Measurements from ENCODE around the gene SHANK2. TPM values are rescaled to one million over a fixed set of nuclear protein-coding genes. Genes with fewer than 3 reads are reported as not detected.

The SHANK2 gene
- total RNA-seq, result 0.32 TPM
- long read RNA-seq, result 0 reads

DNA sequence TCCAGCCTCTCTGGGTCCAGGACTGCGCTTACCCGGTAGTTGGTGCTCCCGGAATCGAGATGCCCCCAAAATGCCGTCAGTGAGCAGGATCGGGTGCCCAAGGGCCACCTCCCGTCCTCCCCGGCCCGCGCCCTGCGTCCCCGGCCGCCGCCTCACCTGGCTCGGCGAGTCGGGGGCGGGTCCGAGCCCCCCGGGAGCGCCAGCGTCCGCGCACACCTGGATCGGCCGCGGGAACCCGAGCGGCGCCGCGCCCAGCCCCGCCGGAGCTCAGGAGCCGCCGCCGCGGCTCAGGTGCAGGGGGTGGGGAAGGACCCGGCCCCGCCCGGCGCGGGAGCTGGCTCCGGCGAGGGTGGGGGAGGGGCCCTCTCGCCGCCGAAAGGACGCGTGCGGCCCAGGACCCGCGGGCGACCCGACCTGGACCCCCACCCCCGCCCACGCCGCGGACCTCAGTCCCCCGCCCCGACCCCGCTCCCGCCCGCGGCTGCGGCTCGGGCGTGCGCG is at the start of gene SHANK2:
Gene SHANK2, minus strand, starts transcription at position 309 of the 501 bp plus-strand sequence. CDS start 105,251 bp downstream, outside the sequence.
- intact Hi-C loops (cut with micrococcal nuclease), result no loop called here
- DNase-seq (no peak), ATAC-seq (no peak)

DNA sequence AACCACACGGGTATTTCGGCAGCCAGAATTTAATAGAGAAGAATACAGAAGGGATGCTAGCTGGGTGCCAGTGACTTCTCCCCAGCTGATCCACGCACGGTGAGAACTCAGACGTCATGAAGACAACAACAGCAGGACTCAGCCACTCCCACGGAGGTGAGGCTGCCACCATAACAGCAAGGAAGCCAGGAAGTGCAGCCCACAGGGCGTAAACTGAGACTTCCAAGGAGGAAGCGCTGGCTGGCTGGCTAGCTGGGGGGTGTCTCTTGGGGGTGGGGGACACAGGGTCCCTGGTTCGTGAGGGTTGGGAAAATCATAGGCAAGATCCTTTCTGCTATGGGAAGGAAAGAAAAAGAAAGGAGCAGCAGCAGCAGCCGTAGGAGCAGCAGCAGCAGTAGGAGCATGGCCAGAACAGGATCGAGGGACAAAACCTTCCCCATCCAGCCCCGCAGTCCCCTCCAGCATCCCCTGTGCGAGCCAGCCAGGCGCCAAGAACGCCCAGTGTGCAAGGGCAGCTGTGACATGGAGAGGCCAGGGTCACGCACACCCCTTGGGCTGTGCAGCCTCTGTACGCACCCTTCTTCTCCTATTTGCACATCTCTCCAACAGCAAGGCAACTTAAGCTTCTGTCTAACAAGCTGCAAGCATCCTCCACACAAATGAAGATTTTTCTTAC is 49.6 kb upstream of the SHANK2 start:
- DNase-seq (no peak), ATAC-seq (no peak)
- intact Hi-C loops (cut with micrococcal nuclease), result no loop called here

DNA sequence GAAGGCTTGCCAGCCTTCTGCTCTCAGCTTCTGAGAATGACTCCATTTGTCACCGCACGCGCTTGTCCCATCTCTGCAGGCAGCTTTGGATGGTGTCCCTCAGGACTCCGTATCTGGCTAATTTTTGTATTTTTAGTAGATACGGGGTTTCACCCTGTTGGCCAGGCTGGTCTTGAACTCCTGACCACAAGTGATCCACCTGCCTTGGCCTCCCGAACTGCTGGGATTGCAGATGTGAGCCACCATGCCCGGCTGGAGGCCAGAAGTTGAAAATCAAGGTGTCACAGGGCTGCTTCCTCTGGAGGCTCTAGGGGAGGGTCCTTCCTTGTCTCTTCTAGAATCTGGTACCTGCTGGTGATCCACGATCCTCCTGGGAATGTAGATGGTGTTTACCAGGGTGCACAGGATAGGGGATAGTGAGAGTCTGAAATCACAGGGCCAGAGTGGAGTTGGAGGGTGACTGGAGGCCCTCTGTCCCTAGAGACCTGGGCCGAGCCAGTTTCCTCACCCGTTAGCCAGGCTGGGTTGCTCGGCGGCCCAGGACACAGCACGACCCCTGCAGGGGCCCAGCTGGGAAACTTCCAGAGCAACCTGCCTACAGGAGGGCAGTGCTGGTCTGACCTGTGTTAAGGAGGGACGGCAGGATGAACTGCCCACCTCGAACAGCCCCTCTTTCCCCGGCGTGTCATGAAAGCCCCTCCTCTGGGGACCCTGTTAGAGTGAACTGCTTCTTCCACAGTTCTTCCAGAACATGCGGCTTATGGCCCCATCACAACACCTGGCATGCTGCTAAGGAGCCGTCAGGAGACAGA is 48.9 kb upstream of the SHANK2 start:
- DNase-seq, result no peak
- intact Hi-C loops (cut with micrococcal nuclease), result no loop called here
- no peak for ATAC-seq

DNA sequence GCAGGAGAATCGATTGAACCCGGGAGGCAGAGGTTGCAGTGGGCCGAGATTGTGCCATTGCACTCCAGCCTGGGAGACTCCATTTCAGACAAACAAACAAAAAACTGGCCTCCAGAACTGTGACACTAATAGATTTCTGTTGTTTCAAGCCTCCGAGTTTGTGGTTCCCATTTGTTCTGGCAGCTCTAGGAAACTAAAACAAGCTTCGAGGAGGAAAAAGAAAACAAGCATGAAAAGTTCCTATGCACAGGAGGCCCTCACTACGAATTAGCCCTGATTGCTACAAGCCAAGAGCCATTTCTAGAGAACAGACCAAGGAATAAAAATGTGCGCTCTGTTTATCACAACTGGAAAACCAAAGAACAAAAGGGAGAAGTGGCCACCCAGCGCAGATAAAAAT is 47.8 kb upstream of the SHANK2 start:
- ATAC-seq (no peak), DNase-seq (no peak)
- intact Hi-C loops (cut with micrococcal nuclease), result no loop called here

DNA sequence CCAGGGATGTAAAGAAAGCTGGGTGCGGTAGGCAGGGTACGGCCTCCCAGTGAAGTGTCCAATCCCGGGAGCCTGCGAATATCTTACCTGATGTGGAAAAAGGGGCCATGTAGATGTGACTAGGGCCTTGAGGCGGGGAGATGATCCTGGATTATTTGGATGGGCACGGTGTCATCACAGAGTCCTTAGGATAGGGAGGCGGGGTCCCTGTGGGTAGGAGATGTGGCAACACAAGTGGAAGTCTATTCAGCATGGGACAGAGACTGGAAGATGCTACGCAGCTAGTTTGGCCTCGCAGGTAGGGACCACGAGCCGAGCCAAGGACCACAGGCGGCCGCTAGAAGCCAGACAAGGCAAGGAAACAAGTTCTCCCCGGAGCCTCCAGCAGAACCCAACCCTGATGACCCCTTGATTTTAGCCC is 46.4 kb upstream of the SHANK2 start:
- DNase-seq, result no peak
- intact Hi-C loops (cut with micrococcal nuclease), result no loop called here
- ATAC-seq, result no peak

DNA sequence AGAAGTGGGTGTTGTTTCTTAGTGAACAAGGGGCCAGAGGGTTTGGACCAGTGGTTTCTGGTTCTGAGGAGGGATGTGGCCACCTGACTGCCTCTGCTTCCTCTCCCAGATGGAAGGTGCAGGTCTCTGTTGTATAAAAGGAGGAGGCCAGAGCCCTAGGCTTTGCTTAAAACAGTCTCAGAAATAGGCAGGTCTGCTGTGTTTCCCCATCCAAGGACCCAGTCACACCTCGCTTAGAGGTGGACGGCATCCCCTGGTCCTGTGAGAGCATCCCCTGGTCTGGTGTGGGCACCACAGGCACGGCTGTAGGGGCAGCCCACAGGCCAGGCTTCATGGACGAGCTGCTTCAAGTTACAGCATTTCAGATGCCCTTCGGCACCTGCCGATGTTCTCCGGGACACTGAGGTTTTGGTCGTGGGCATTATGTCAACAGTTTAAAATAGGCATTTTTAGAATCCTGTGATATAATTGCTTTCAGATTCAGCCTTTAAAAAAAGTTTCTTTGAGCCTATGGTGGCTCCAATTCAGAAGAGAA is 45.7 kb upstream of the SHANK2 start:
- no peak for ATAC-seq
- DNase-seq, result no peak
- intact Hi-C loops (cut with micrococcal nuclease), result no loop called here

DNA sequence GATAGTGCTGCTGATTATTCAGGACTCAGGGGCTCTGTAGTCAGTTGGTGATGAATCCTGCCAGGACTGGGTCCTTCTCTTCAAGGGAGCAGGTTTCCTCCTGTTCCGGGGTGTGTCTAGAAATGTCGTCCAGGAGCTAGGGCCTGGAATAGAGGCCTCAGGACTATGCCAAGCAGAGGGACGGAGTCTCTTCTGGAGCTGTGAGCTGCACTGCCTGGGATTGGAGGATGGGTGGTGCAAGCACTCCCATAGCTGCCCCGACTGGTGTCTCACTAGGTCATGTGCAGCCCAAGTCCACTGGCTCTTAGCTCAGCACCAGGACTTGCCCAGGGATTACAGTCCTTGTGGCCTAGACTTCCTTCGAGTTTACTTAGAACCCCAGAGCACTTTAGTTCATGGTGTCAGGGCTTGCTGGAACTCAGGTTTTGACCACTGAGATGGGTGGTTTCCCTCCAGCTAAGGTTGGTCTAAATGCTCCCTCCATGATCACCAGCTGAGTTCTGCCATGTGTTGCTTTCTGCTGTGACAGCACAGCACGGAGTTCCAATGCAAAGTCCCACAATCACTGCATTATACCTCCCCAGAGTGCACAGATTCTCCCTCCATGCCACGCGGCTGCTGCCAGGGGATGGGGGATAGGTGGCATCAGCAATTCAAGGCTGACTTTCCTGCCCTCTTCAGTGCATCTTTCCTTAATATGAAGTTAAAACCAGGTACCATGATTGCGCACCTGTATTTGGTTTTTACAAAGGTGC is 42.6 kb upstream of the SHANK2 start:
- intact Hi-C loops (cut with micrococcal nuclease), result no loop called here
- ATAC-seq (no peak), DNase-seq (no peak)

DNA sequence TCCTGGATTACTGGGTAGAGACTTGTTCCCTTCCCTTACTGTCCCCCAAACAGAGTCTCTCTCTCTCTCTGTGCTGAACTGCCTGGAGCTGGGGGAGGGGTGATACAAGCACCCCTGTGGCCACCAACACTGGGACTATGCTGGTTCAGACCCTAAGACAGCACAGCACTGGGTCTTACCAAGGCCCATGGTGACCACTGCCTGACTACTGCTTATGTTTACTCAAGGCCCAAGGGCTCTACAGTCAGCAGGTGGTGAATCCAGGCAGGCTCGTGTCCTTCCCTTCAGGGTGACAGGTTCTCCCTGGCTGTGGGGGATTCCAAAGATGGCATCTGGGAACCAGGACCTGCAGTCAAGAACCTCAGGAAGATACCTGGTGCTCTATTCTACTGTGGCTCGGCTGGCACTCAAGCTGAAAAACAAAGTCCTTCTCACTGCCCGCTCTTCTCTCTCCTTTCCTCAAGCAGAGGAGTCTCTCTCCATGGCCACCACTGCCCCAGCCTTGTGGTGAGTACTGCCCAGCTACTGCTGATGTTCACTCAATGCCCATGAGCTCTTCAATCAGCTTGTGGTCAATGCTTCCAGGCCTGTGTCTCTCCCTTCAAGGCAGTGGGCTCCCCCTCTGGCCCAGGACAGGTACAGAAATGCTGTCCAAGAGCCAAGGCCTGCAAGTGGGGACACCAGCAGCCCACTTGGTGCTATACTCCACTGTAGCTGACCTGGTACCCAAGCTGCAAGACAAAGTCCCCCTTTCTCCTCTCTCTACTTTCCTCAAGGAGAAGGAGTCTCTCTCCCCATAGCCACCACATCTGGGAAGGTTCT is 41.8 kb upstream of the SHANK2 start:
- no peak for DNase-seq
- no peak for ATAC-seq
- intact Hi-C loops (cut with micrococcal nuclease), result no loop called here

DNA sequence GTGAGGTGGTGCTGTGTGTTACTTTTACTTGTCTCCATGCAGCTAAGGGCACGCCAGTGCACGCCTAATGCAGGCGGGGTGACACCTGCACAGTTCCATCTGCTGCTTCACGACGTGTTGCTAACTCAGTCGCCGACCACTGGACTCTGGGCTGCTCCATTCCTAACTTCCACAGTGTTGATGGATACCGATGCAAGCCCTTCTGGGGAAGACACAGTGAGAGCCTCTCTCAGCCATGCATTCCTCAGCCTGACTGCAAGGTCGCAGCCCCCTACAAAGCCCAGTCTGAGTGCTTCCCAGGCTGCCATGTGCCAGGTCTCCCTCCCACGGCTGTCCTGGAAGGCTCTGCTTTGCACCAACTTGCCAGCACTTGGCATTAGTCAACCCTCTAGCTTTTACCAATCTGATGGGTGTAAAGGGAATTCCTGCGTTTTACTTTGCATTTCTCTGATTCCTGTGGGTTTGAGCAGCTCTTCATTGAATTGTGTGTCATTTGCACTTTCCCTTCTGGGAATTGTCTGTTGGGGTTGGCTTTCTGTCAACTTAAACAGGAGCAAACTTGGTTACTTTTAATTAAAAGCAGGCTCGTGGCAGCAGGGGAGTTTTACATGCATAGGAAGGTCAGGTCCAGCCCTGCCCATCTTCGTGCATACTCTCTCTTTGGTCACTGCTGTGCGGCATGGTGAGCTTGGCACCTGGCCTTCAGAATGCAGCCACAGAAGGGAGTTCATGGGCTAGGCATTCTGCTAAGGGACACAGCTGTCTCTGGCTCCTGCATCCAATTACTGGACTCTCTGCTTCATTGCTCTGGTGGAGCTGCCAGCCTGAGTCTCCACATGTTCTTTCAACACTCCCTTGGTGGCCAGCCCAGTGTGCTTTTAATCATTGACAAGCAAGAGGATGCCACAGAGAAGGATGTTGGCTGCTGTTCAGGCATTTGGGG is 34.6 kb upstream of the SHANK2 start:
- ATAC-seq (no peak), DNase-seq (no peak)
- intact Hi-C loops (cut with micrococcal nuclease), result no loop called here

DNA sequence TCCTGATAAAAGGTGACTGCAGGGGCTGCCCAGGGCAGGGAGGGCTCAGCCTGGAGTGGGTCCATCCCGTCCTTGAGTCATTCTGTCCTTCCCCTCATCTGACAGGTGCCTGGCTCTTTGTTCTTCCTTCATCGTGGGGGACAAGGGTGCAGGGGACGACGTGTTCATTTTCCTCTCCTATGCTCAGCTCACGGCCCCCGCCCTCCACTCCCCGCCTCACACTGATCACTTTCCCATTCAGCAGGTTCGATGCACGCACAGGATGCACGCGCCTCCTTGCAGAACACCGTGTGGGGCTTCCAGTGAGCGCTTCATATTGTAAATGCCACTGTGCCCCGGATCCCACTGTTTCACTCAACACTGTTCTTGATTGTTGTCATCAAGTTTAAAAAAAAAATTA is 32.7 kb upstream of the SHANK2 start:
- intact Hi-C loops (cut with micrococcal nuclease), result no loop called here
- ATAC-seq (no peak), DNase-seq (no peak)

DNA sequence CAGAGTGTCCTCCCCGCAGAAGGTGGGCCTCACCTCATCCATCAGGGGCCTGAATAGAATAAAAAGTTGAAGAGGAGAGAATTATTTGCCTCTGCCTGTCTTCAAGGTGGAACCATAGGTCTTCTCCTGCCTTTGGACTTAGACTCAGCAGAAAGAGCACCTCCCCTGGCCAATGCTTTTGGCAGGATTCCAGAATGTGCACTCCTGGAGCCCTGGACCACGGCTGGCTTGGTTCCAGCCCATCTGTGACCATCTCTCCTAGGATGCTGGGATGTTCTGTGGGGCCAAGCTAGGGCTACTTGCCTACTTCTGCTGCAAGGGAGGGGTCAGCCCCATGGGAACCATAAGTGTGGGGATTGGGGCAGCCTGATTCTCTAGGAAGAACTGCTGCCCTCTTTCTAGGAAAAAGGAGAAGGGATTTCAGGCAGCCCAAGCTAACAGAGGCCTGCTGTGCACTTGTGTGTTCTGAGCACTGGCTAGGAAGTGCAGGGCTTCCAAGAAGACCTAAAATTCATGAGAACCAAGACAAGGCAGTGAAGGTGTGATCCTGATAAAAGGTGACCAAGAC is 32.2 kb upstream of the SHANK2 start:
- intact Hi-C loops (cut with micrococcal nuclease), result no loop called here
- no peak for ATAC-seq
- DNase-seq, result no peak

DNA sequence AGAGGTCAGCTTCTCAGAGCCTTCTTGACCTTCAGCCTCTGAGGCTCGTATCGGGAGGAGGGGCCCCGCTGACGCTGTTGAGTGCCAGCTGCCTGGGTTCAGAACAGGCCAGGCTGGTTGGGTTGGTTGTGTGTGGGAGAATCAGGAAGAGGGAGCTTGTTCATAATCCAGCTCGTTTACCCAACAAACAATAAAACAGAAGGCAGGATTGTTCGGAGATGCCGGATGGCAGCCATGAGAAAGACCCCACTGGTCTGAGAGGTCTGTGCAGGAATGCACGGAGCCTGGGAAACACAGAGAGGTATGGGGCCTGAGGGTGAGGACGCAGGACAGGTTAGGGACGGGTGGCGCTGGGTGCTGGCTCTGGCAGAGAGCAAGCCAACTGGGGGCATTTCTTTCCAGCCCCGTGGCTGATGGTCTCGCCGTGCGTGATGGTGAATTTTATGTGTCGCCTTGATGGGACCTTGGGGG is 31.6 kb upstream of the SHANK2 start:
- intact Hi-C loops (cut with micrococcal nuclease), result no loop called here
- ATAC-seq (no peak), DNase-seq (no peak)

DNA sequence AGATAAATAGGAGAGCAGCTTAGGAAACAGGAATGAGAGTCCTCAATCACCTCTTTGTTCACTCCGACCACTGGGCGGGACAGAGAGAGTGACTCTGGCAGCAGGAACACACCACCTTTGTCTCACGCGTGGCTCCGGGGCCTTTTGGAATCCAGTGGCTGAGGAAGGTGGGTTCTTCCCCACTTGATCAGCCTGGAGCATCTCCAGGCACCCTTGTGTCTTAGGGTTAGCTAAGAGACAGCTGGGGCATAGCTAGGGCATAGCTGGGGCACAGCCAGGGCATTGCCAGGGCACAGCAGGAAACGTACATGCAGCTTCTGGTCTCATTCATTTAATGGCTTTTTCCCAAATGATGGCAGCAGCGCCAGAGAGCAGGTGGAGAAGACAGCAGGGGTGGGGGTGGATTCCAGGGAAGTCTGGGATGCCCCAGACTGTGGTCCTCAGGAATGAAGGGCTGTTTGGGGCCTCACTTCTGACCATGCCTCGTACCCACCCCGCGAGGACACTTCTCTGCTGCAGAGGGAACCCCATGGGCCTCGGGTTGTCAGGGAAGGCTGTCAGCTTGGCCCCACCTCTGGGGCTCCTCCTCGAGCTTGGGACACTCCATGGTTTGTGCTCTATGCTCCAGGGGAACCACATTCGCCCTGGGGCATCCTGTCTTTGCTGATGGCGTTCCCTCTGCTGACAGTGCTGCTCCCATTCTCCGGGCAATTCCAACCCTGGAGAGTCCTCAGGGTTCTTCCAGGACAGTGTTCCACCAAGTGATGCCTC is 30.4 kb upstream of the SHANK2 start:
- DNase-seq, result no peak
- intact Hi-C loops (cut with micrococcal nuclease), result no loop called here
- ATAC-seq, result no peak

DNA sequence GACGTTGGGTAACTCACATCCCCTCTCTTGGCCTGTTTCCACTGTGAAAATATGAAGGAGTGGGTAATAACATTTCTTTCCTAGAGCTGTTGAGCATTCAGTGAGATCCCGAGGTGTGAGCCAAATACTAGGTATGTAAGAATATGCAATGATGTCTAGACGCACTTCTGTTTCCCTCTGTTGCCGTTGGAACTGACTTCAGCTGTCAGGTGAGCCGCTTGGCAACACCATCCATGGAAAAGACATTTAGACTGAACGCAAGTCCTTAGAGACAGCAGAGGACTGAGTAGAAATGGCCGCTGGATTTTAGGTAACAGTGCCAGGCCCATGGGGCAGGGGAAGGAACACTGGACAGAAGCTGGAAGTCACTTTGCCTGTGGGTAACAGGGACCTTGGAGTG is 29.5 kb upstream of the SHANK2 start:
- intact Hi-C loops (cut with micrococcal nuclease), result no loop called here
- no peak for ATAC-seq
- DNase-seq, result no peak

DNA sequence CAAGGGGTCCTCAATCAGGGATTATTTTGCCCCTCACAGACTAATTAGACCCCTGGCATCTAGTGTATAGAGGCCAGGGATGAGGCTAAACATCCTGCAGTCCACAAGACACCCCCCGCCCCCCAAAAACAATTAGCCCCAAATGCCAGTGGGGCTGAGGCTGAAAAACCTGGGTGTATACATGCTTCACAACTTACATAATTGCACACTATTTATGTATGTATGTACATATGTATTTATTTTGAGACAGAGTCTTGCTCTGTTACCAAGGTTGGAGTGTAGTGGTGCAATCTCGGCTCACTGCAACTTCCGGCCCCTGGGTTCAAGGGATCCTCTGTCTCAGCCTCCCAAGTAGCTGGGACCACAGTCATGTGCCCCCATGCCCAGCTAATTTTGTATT is 28.8 kb upstream of the SHANK2 start:
- ATAC-seq, result no peak
- DNase-seq, result no peak
- intact Hi-C loops (cut with micrococcal nuclease), result no loop called here

DNA sequence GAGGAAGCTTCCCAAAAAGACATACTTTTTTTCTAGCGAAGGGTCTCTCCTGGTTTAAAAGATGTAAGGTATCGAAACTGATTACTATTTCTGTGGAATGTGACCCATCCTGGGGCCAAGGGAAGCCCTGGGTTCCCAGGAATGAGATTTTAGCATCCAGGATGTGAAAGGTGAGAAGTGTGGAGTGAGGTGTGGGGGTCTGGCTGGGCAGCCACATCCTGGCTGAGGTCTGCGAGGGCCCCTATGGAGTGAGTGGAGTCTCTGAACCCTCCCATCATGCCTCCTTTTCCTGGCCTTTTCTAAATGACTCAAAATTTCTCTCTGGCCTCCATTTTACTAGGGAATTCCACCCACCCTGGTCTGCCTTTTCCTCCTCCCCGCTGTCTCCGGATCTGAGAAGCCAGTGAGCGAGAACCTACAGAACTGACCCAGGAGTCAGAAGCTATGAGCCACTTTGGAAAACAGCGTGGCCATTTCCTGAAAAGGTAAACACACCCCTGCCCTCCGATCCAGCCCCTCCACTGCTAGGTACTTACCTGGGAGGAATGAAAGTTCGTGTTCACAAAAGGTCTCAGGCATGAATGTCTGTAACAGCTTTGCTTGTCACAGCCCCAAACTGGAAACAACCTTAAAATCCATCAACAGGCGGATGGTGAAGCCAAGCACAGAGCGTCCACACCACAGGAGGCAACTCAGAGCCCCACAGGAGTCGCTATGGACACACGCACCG is 27.7 kb upstream of the SHANK2 start:
- ATAC-seq, result no peak
- intact Hi-C loops (cut with micrococcal nuclease), result no loop called here
- no peak for DNase-seq

Data from left ventricle myocardium superior (tissue), 1 donor.